A549 (cell line): Measurements from ENCODE around the gene NNAT. TPM values are rescaled to one million over a fixed set of nuclear protein-coding genes. Genes with fewer than 3 reads are reported as not detected.

Source experiments
- ATAC-seq, 2 experiments: fragments of 200-7000 bp in 1 of 2; fragments of >200 bp in 1 of 2; cut with Nextera tagmentation in 1 of 2; cut with Tn5 transposase in 1 of 2; 3 replicates each; pipeline versions ENCODE4 v1.8.0 to v1.9.1; 2018 to 2020; ENCODE audit warnings: mild to moderate bottlenecking in 1 of 2, moderate library complexity in 1 of 2
- CTCF ChIA-PET: fragments of 300-600 bp; sonication (Branson Sonifier 250); formaldehyde crosslinking; extraction: SDS; loops from one replicate; lab custom pipeline; 2021; ENCODE audit warnings: antibody characterized with exemption, inconsistent platforms; lab: Yijun Ruan, JAX
- POLR2A ChIA-PET: fragments of 350-600 bp; formaldehyde crosslinking; extraction: SDS; loops from one replicate; lab custom pipeline; 2021; ENCODE audit warnings: antibody characterized with exemption, inconsistent platforms; lab: Yijun Ruan, JAX
- DNase-seq, 2 experiments: peaks; one replicate each; pipeline versions ENCODE4 v3.0.0 to v3.0.0-alpha.2; 2011 to 2016; ENCODE audit warnings: low read depth in 1 of 2, low spot score in 1 of 2
- FAIRE-seq: peaks from 2 replicates; lab custom pipeline; 2011; peaks lifted over from hg19 to GRCh38; lab: Jason Lieb, UNC
- H3K27ac ChIP-seq, 2 experiments: fragments of >200 bp; sonication (Bioruptor Twin); formaldehyde crosslinking; 3 replicates each; pipeline ENCODE4 v1.5.1; 2016 to 2017
- H3K4me1 ChIP-seq: fragments of >200 bp; sonication (Bioruptor Twin); formaldehyde crosslinking; 3 replicates; pipeline ENCODE4 v1.6.1; 2016
- H3K4me2 ChIP-seq: fragments of >200 bp; sonication (Bioruptor Twin); formaldehyde crosslinking; 3 replicates; pipeline ENCODE4 v1.6.1; 2016
- H3K4me3 ChIP-seq: fragments of >200 bp; sonication (Bioruptor Twin); formaldehyde crosslinking; 3 replicates; pipeline ENCODE4 v1.5.1; 2016
- H3K9me3 ChIP-seq: fragments of >200 bp; sonication (Bioruptor Twin); formaldehyde crosslinking; 3 replicates; pipeline ENCODE4 v1.6.1; 2016
- BHLHE40 ChIP-seq: IDR thresholded peaks from 2 replicates; pipeline ENCODE4 v1.6.1; 2012; ENCODE audit warnings: low read depth, low read length, inconsistent platforms
- CHD2 ChIP-seq: fragments of 150-350 bp; IDR thresholded peaks from 2 replicates; pipeline ENCODE4 v1.6.1; 2014; ENCODE audit warnings: low read length; ENCODE audit not compliant: partially characterized antibody
- CHD4 ChIP-seq: fragments of 200-600 bp; sonication (generic); IDR thresholded peaks from 2 replicates; pipeline ENCODE4 v1.6.1; 2016; ENCODE audit warnings: antibody characterized with exemption, mild to moderate bottlenecking, borderline replicate concordance
- EHF ChIP-seq: fragments of 250-450 bp; sonication (Bioruptor Pico); IDR thresholded peaks from 2 replicates; pipeline ENCODE4 v1.5.0; 2020; ENCODE audit warnings: mild to moderate bottlenecking
- EP300 ChIP-seq, 2 experiments: fragments of >200 bp; sonication (Bioruptor Twin); formaldehyde crosslinking; IDR thresholded peaks; 2 replicates in 1 of 2; 3 replicates in 1 of 2; pipeline ENCODE4 v1.6.1; 2016 to 2017
- ESRRA ChIP-seq: fragments of 150-350 bp; IDR thresholded peaks from 2 replicates; pipeline ENCODE4 v1.6.1; 2014; ENCODE audit warnings: mild to moderate bottlenecking, low read length, borderline replicate concordance
- HDAC2 ChIP-seq: fragments of 200-600 bp; sonication (generic); IDR thresholded peaks from 2 replicates; pipeline ENCODE4 v1.6.1; 2016
- HEYL ChIP-seq: fragments of 250-450 bp; sonication (Bioruptor Pico); IDR thresholded peaks from 2 replicates; pipeline ENCODE4 v1.8.0; 2021; ENCODE audit warnings: mild to moderate bottlenecking, moderate library complexity
- HOXA7 ChIP-seq: fragments of 250-450 bp; sonication (Bioruptor Pico); IDR thresholded peaks from 2 replicates; pipeline ENCODE4 v1.5.0; 2020; ENCODE audit warnings: mild to moderate bottlenecking, moderate library complexity
- HOXB13 ChIP-seq: fragments of 250-450 bp; sonication (Bioruptor Pico); IDR thresholded peaks from 2 replicates; pipeline ENCODE4 v1.5.0; 2020; ENCODE audit warnings: low read depth, mild to moderate bottlenecking, moderate library complexity
- JUN ChIP-seq, 2 experiments: fragments of >200 bp; sonication (Bioruptor Twin); formaldehyde crosslinking; IDR thresholded peaks; 2 replicates in 1 of 2; 3 replicates in 1 of 2; pipeline ENCODE4 v1.6.1; 2016 to 2017
- KDM1A ChIP-seq: fragments of 200-600 bp; sonication (generic); IDR thresholded peaks from 2 replicates; pipeline ENCODE4 v1.6.1; 2016; ENCODE audit warnings: low read depth, mild to moderate bottlenecking
- MYC ChIP-seq: IDR thresholded peaks from 2 replicates; pipeline ENCODE4 v1.6.1; 2012; ENCODE audit warnings: mild to moderate bottlenecking, inconsistent platforms, low read length, improper control_type of control experiment, borderline replicate concordance
- NFE2L2 ChIP-seq: fragments of 150-350 bp; conservative IDR thresholded peaks from 2 replicates; pipeline ENCODE4 v1.6.1; 2014; ENCODE audit warnings: low read length
- NR3C1 ChIP-seq: fragments of >200 bp; sonication (Bioruptor Twin); formaldehyde crosslinking; IDR thresholded peaks from 3 replicates; pipeline ENCODE4 v1.6.1; 2017
- POLR2A ChIP-seq: IDR thresholded peaks from 2 replicates; pipeline ENCODE4 v1.6.1; 2012; ENCODE audit warnings: mild to moderate bottlenecking, low read length
- RARB ChIP-seq: fragments of 250-450 bp; sonication (Bioruptor Pico); IDR thresholded peaks from 2 replicates; pipeline ENCODE4 v1.8.0; 2021; ENCODE audit warnings: mild to moderate bottlenecking, moderate library complexity
- RCOR1 ChIP-seq: fragments of 150-350 bp; IDR thresholded peaks from 2 replicates; pipeline ENCODE4 v1.6.1; 2014; ENCODE audit warnings: antibody characterized with exemption, low read length, low read depth
- RFX5 ChIP-seq: fragments of 450-650 bp; IDR thresholded peaks from 2 replicates; pipeline ENCODE4 v1.7.1; 2014; ENCODE audit warnings: antibody characterized with exemption, mild to moderate bottlenecking, moderate library complexity
- SREBF2 ChIP-seq: fragments of 450-650 bp; IDR thresholded peaks from 2 replicates; pipeline ENCODE4 v1.6.1; 2014; ENCODE audit warnings: mild to moderate bottlenecking, moderate library complexity
- TFCP2L1 ChIP-seq: fragments of 250-450 bp; sonication (Bioruptor Pico); IDR thresholded peaks from 2 replicates; pipeline ENCODE4 v1.5.0; 2021; ENCODE audit warnings: mild to moderate bottlenecking
- TP53 ChIP-seq: fragments of 250-450 bp; sonication (Bioruptor Pico); IDR thresholded peaks from 2 replicates; pipeline ENCODE4 v1.5.0; 2021; ENCODE audit warnings: mild to moderate bottlenecking, moderate library complexity
- ZC3H11A ChIP-seq: fragments of 450-650 bp; IDR thresholded peaks from 2 replicates; pipeline ENCODE4 v1.6.1; 2014; ENCODE audit warnings: antibody characterized with exemption, mild to moderate bottlenecking
- ZFP36 ChIP-seq: fragments of 450-650 bp; IDR thresholded peaks from 2 replicates; pipeline ENCODE4 v1.6.1; 2014; ENCODE audit warnings: borderline replicate concordance; ENCODE audit not compliant: partially characterized antibody
- WGBS: methylation state at CpG from one replicate; pipeline ENCODE4 v1.1.6; 2017; ENCODE audit errors: missing lambda C conversion rate; 5-methylcytosine and 5-hydroxymethylcytosine counted together
- polyA plus RNA-seq, 4 experiments: library from polyadenylated mRNA; depleted of rRNA in 3 of 4; stranded (reverse); fragments of >200 nt; fragmentation: RNase III in 1 of 4; extraction: RNeasy Plus Mini Kit Qiagen cat#74134 plus additional on column Dnase treatment in 1 of 4; gene quantifications; 2 replicates in 3 of 4; 3 replicates in 1 of 4; pipeline ENCODE4 v1.2.3, GENCODE V29; 2011 to 2017
- TF ChIP-seq, protein P1 (sequence below): IDR thresholded peaks from 2 replicates; pipeline ENCODE4 v1.6.1; 2012; ENCODE audit warnings: low read depth, borderline replicate concordance
- TF ChIP-seq, protein P2 (sequence below): fragments of 200-600 bp; sonication (generic); IDR thresholded peaks from 2 replicates; pipeline ENCODE4 v1.6.1; 2016; ENCODE audit warnings: antibody characterized with exemption, mild to moderate bottlenecking, moderate library complexity
- TF ChIP-seq, protein P3 (sequence below): fragments of >200 bp; sonication (Bioruptor Twin); formaldehyde crosslinking; IDR thresholded peaks from 3 replicates; pipeline ENCODE4 v1.6.1; 2016
- TF ChIP-seq, protein P4 (sequence below): fragments of 450-650 bp; IDR thresholded peaks from 2 replicates; pipeline ENCODE4 v1.6.1; 2014; ENCODE audit warnings: antibody characterized with exemption
- TF ChIP-seq, protein P5 (sequence below): fragments of >200 bp; sonication (Bioruptor Twin); formaldehyde crosslinking; IDR thresholded peaks from 3 replicates; pipeline ENCODE4 v1.5.1; 2016

Gene NNAT
- polyA plus RNA-seq, 2 of the 4 experiments (the other 2 are of a cell fraction) = not detected

DNA sequence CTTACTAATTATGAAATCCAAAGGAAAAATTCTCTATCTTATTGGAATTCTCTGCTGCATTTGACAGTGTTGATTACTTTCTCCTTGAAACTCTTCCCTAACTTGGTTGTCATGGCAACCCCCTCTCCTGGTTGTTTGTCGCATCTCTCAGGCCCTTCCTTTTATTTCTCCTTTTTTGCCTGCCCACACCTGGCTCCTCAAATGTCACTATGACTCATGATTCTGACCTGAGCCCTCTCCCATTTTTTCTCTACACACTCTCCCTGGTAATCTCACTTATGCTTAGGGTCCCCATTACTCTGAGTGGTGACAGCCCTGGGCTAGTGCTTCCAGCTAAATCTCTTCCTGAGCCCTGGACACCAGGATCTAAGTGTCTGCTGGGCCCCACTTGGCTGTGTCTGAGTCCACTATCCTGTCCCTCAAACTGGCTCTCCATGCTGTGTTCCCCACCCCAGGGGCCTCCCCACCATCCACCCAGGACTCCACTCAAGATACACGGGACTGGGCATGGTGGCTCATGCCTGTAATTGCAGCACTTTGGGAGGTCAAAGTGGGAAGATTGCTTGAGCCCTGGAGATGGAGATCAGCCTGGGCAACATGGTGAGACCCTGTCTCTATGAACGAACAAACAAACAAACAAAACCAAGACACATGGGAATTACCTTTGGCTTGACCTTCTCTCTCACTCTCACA lies 16.5 kb upstream of the NNAT start:
- POLR2A ChIA-PET = no interaction called here
- CTCF ChIA-PET = no interaction called here
- H3K4me3 ChIP-seq = no peak overlapping the region
- WGBS = 48% methylated on average over 3 of the region's 3 CpGs
- FAIRE-seq (no peak), DNase-seq (no peak), ATAC-seq (no peak; a peak in 1 of 6 replicates)
- no peak overlapping the region for H3K4me2 ChIP-seq
- H3K27ac ChIP-seq = no peak overlapping the region
- no peaks in the 10 kb centered on the region for H3K9me3 ChIP-seq
- no peaks in the 10 kb centered on the region for H3K4me1 ChIP-seq
- no peak for TF ChIP-seq ZC3H11A
- TF ChIP-seq, protein P1, sequence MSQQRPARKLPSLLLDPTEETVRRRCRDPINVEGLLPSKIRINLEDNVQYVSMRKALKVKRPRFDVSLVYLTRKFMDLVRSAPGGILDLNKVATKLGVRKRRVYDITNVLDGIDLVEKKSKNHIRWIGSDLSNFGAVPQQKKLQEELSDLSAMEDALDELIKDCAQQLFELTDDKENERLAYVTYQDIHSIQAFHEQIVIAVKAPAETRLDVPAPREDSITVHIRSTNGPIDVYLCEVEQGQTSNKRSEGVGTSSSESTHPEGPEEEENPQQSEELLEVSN = no peak
- no peak for TF ChIP-seq NFE2L2
- no peak for TF ChIP-seq CHD4
- TF ChIP-seq ESRRA = no peak
- no peak for TF ChIP-seq HEYL (CRISPR knock-in tag)
- no peak for TF ChIP-seq EP300 (IDR thresholded peaks at IDR 0.05)
- no peak for TF ChIP-seq HDAC2
- TF ChIP-seq KDM1A = no peak
- TF ChIP-seq ZFP36 = no peak
- no peak for TF ChIP-seq JUN (IDR thresholded peaks at IDR 0.05)
- TF ChIP-seq, protein P2, sequence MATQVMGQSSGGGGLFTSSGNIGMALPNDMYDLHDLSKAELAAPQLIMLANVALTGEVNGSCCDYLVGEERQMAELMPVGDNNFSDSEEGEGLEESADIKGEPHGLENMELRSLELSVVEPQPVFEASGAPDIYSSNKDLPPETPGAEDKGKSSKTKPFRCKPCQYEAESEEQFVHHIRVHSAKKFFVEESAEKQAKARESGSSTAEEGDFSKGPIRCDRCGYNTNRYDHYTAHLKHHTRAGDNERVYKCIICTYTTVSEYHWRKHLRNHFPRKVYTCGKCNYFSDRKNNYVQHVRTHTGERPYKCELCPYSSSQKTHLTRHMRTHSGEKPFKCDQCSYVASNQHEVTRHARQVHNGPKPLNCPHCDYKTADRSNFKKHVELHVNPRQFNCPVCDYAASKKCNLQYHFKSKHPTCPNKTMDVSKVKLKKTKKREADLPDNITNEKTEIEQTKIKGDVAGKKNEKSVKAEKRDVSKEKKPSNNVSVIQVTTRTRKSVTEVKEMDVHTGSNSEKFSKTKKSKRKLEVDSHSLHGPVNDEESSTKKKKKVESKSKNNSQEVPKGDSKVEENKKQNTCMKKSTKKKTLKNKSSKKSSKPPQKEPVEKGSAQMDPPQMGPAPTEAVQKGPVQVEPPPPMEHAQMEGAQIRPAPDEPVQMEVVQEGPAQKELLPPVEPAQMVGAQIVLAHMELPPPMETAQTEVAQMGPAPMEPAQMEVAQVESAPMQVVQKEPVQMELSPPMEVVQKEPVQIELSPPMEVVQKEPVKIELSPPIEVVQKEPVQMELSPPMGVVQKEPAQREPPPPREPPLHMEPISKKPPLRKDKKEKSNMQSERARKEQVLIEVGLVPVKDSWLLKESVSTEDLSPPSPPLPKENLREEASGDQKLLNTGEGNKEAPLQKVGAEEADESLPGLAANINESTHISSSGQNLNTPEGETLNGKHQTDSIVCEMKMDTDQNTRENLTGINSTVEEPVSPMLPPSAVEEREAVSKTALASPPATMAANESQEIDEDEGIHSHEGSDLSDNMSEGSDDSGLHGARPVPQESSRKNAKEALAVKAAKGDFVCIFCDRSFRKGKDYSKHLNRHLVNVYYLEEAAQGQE = no peak
- TF ChIP-seq RFX5 = no peak

DNA sequence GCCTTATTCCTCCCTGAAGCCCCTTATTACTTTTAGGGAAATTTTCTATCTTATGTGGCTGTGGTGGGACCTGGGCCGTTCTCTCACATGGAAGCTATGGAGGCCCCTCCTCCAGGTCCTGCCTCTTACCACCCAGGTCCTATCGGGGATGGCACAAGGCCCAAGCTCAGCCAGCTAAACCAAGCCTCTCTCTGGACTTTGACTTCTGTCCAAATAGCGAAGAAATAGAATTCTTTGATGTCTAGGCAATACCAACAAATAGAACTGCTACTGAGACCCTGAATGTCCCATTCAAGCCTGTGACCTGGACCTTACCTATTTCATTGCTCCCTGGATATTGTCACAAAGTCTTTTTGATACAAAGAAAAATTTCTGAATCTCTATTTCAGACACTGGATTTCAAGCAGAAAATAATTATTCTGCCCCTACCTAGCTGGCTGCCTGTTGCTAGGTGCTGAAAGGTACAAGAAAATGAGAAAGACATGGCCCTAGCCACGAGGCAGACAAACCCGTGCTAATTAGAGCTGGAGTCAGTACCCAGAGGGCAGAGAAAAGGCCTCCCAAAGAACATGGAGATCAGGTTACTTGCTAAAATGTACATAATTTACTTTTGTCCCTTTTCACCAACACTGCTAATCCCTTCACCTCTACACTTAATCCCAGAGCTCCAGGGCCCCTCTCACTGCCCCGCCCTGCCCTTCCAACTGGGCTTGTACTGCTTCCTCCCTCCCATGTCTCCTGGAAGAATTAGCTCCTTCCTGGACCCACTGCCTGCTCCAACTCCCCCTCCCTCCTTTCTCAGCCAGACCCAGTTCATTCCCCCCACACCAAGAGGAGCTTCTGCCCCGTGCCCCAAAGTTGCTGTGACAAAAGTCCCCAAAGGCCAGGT lies 15.5 kb upstream of the NNAT start:
- no peak for FAIRE-seq
- POLR2A ChIA-PET = no interaction called here
- WGBS = 87% methylated on average over 7 of the region's 7 CpGs
- TF ChIP-seq, protein P3, sequence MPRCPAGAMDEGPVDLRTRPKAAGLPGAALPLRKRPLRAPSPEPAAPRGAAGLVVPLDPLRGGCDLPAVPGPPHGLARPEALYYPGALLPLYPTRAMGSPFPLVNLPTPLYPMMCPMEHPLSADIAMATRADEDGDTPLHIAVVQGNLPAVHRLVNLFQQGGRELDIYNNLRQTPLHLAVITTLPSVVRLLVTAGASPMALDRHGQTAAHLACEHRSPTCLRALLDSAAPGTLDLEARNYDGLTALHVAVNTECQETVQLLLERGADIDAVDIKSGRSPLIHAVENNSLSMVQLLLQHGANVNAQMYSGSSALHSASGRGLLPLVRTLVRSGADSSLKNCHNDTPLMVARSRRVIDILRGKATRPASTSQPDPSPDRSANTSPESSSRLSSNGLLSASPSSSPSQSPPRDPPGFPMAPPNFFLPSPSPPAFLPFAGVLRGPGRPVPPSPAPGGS = no peak
- TF ChIP-seq, protein P4, sequence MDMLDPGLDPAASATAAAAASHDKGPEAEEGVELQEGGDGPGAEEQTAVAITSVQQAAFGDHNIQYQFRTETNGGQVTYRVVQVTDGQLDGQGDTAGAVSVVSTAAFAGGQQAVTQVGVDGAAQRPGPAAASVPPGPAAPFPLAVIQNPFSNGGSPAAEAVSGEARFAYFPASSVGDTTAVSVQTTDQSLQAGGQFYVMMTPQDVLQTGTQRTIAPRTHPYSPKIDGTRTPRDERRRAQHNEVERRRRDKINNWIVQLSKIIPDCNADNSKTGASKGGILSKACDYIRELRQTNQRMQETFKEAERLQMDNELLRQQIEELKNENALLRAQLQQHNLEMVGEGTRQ = no peak
- TF ChIP-seq EHF (CRISPR knock-in tag) = no peak
- TF ChIP-seq BHLHE40 = no peak
- TF ChIP-seq MYC = no peak
- no peak for TF ChIP-seq NFE2L2
- no peak for TF ChIP-seq RCOR1
- TF ChIP-seq RARB = no peak
- TF ChIP-seq POLR2A = no peak
- no peak for TF ChIP-seq CHD2
- TF ChIP-seq TP53 (CRISPR knock-in tag) = no peak
- TF ChIP-seq HEYL (CRISPR knock-in tag) = no peak
- TF ChIP-seq, protein P5, sequence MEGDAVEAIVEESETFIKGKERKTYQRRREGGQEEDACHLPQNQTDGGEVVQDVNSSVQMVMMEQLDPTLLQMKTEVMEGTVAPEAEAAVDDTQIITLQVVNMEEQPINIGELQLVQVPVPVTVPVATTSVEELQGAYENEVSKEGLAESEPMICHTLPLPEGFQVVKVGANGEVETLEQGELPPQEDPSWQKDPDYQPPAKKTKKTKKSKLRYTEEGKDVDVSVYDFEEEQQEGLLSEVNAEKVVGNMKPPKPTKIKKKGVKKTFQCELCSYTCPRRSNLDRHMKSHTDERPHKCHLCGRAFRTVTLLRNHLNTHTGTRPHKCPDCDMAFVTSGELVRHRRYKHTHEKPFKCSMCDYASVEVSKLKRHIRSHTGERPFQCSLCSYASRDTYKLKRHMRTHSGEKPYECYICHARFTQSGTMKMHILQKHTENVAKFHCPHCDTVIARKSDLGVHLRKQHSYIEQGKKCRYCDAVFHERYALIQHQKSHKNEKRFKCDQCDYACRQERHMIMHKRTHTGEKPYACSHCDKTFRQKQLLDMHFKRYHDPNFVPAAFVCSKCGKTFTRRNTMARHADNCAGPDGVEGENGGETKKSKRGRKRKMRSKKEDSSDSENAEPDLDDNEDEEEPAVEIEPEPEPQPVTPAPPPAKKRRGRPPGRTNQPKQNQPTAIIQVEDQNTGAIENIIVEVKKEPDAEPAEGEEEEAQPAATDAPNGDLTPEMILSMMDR = no peak
- TF ChIP-seq HOXB13 (CRISPR knock-in tag) = no peak
- no peak for TF ChIP-seq SREBF2
- TF ChIP-seq ZFP36 = no peak
- no peak for TF ChIP-seq NR3C1
- no peak for TF ChIP-seq HOXA7 (CRISPR knock-in tag)
- no peak for TF ChIP-seq TFCP2L1 (CRISPR knock-in tag)

More for the DNA sequence above, 15.5 kb upstream of the NNAT start:
- no peak overlapping the region for H3K4me2 ChIP-seq
- no peak overlapping the region for H3K27ac ChIP-seq
- no peak for ATAC-seq
- no peaks in the 10 kb centered on the region for H3K9me3 ChIP-seq
- DNase-seq = no peak
- H3K4me3 ChIP-seq = no peak overlapping the region
- H3K4me1 ChIP-seq = no peaks in the 10 kb centered on the region
- CTCF ChIA-PET = interaction anchor here (0.6 to 2.0 kb wide), 3 partner anchors 29 to 310 kb away, joined by 3 to 9 read pairs (median 3); no protein-coding TSS in a partner anchor
